Trophoblast cell (in vitro differentiated cells and primary cell): ENCODE measurements around the gene NRF1.

Source experiments
- DNase-seq, 2 donors: peaks; one replicate each; pipeline ENCODE4 v3.0.0-alpha.2; 2016
- H2AFZ ChIP-seq: 2 replicates; pipeline ENCODE4 v1.6.1; 2013; ENCODE audit warnings: low read length, moderate library complexity, mild to moderate bottlenecking; ENCODE audit not compliant: insufficient read depth, poor library complexity
- H2AK5ac ChIP-seq: 2 replicates; pipeline ENCODE4 v1.6.1; 2013; ENCODE audit warnings: mild to moderate bottlenecking, low read length
- H2BK120ac ChIP-seq: 2 replicates; pipeline ENCODE4 v1.6.1; 2013; ENCODE audit warnings: low read length, mild to moderate bottlenecking, moderate library complexity; ENCODE audit not compliant: insufficient read depth, poor library complexity
- H2BK12ac ChIP-seq: 2 replicates; pipeline ENCODE4 v1.6.1; 2013; ENCODE audit warnings: mild to moderate bottlenecking, low read length, moderate library complexity
- H2BK5ac ChIP-seq: 2 replicates; pipeline ENCODE4 v1.6.1; 2013; ENCODE audit warnings: low read length, low read depth, moderate library complexity, mild to moderate bottlenecking; ENCODE audit not compliant: poor library complexity
- H3K14ac ChIP-seq: 2 replicates; pipeline ENCODE4 v1.6.1; 2013; ENCODE audit warnings: mild to moderate bottlenecking, low read length
- H3K18ac ChIP-seq: 2 replicates; pipeline ENCODE4 v1.6.1; 2013; ENCODE audit warnings: mild to moderate bottlenecking, low read length
- H3K23ac ChIP-seq: 2 replicates; pipeline ENCODE4 v1.6.1; 2013; ENCODE audit warnings: low read length
- H3K27ac ChIP-seq: 2 replicates; pipeline ENCODE4 v1.5.1; 2013; ENCODE audit warnings: low read depth, mild to moderate bottlenecking, inconsistent platforms, low read length, moderate library complexity
- H3K27me3 ChIP-seq: 2 replicates; pipeline ENCODE4 v1.6.1; 2013; ENCODE audit warnings: inconsistent platforms, mild to moderate bottlenecking, low read length, moderate library complexity; ENCODE audit not compliant: insufficient read depth
- H3K36me3 ChIP-seq, 2 experiments: 1 replicate in 1 of 2; 2 replicates in 1 of 2; pipeline ENCODE4 v1.6.1; 2013; ENCODE audit warnings: low read length in 2 of 2, mild to moderate bottlenecking in 2 of 2, moderate library complexity in 1 of 2; ENCODE audit not compliant: insufficient read depth in 2 of 2, control insufficient read depth in 1 of 2
- H3K4ac ChIP-seq: 2 replicates; pipeline ENCODE4 v1.6.1; 2013; ENCODE audit warnings: low read depth, mild to moderate bottlenecking, low read length, moderate library complexity
- H3K4me1 ChIP-seq, 2 experiments: 1 replicate in 1 of 2; 2 replicates in 1 of 2; pipeline ENCODE4 v1.6.1; 2013; ENCODE audit warnings: low read length in 2 of 2, mild to moderate bottlenecking in 2 of 2, moderate library complexity in 1 of 2; ENCODE audit not compliant: insufficient read depth in 2 of 2, control insufficient read depth in 1 of 2
- H3K4me2 ChIP-seq: 2 replicates; pipeline ENCODE4 v1.6.1; 2013; ENCODE audit warnings: inconsistent platforms, mild to moderate bottlenecking, low read length, moderate library complexity
- H3K4me3 ChIP-seq: 2 replicates; pipeline ENCODE4 v1.5.1; 2013; ENCODE audit warnings: mild to moderate bottlenecking, low read depth, low read length, inconsistent platforms
- H3K79me1 ChIP-seq: one replicate; pipeline ENCODE4 v1.6.1; 2013; ENCODE audit warnings: low read length
- H3K79me2 ChIP-seq: 2 replicates; pipeline ENCODE4 v1.6.1; 2013; ENCODE audit warnings: low read length, mild to moderate bottlenecking; ENCODE audit not compliant: control insufficient read depth, insufficient read depth, poor library complexity
- H3K9ac ChIP-seq: 2 replicates; pipeline ENCODE4 v1.6.1; 2013; ENCODE audit warnings: mild to moderate bottlenecking, low read length
- H3K9me3 ChIP-seq: 2 replicates; pipeline ENCODE4 v1.6.1; 2013; ENCODE audit warnings: low read depth, mild to moderate bottlenecking, control low read depth, inconsistent platforms, low read length; ENCODE audit not compliant: insufficient read depth
- H4K12ac ChIP-seq: 2 replicates; pipeline ENCODE4 v1.6.1; 2013; ENCODE audit warnings: low read depth, mild to moderate bottlenecking, low read length, moderate library complexity
- H4K8ac ChIP-seq: 2 replicates; pipeline ENCODE4 v1.6.1; 2013; ENCODE audit warnings: low read depth, mild to moderate bottlenecking, low read length, moderate library complexity
- H4K91ac ChIP-seq: one replicate; pipeline ENCODE4 v1.6.1; 2013; ENCODE audit warnings: low read depth, mild to moderate bottlenecking, low read length, moderate library complexity
- WGBS: extraction: QIAGEN DNeasy Blood & Tissue Kit; methylation state at CpG from one replicate; pipeline ENCODE4 v1.1.7; 2013; ENCODE audit warnings: missing lambda C conversion rate; ENCODE audit not compliant: insufficient read length, insufficient coverage; ENCODE audit errors: extremely low coverage; 5-methylcytosine and 5-hydroxymethylcytosine counted together

The NRF1 gene

DNA sequence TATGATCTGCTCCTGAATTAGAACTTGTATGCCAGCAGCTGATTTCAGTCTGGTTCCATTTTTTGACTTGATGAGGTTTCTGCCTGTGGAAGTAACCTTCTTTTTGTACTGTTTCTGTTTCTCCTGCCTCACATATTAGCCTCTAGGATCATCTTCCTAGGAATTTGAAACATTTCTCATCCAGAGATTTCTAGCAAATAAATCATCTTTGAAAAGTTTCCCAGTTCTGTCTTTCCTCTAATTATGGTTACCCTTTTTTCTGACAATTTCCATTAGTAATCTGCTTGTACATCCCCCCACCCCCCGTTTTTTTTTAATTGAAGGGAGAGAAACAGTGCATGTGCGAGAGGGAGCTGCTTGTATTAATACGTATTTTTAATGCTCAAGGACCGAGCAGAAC is 92.2 kb downstream of the NRF1 start:
- no peak overlapping the region for H3K4ac ChIP-seq
- H3K79me1 ChIP-seq, result no peaks in the 10 kb centered on the region
- no peak overlapping the region for H2AFZ ChIP-seq
- H2BK120ac ChIP-seq, result no peak overlapping the region
- no peak overlapping the region for H4K91ac ChIP-seq
- no peaks in the 10 kb centered on the region for H3K27me3 ChIP-seq
- no peak overlapping the region for H3K18ac ChIP-seq
- H3K9ac ChIP-seq, result no peak overlapping the region
- H2BK12ac ChIP-seq, result no peak overlapping the region
- H3K14ac ChIP-seq, result no peak overlapping the region
- no peak overlapping the region for H3K4me3 ChIP-seq
- H3K23ac ChIP-seq, result no peak overlapping the region
- H3K79me2 ChIP-seq, result no peaks in the 10 kb centered on the region
- H3K9me3 ChIP-seq, result no peaks in the 10 kb centered on the region
- H4K8ac ChIP-seq, result no peak overlapping the region
- H3K27ac ChIP-seq, result no peak overlapping the region
- H2AK5ac ChIP-seq, result no peak overlapping the region
- H2BK5ac ChIP-seq, result no peak overlapping the region
- no peak overlapping the region for H4K12ac ChIP-seq
- DNase-seq, result no peak
- no peaks in the 10 kb centered on the region for H3K4me1 ChIP-seq
- H3K36me3 ChIP-seq, result peaks cover 0 to 2% of the 10 kb centered on the region in 2 experiments
- no CpG with 5 or more reads among the region's 4 CpGs for WGBS
- H3K4me2 ChIP-seq, result no peak overlapping the region

DNA sequence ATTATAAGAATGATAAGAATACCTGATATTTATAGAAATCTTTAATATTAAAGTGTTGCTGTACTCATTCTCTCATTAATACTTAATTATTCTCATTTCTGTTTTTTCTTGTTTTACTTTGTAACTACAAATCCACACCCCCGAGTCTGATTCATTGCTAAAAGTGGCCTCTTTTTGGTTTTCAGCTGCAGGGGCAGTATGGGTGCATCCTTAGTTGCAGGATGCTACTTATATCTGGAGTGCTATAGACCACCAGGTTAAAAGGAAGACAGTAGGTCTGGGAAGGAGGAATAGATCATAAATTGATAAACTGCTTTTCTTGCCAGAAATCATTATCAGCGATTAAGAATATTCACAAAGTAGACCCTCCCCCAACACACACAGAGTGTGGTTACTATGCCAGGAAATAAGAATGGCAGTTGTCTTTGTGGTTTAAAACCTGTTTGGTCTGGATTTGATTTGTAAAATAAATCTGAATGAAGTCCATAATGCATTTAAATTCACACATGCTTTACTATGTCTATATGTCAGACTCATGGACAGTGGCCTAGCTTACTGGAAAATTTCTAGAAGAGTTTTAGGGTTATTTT is 96.5 kb downstream of the NRF1 start:
- no peaks in the 10 kb centered on the region for H3K27me3 ChIP-seq
- no CpG with 5 or more reads among the region's 2 CpGs for WGBS
- no peak overlapping the region for H2BK12ac ChIP-seq

DNA sequence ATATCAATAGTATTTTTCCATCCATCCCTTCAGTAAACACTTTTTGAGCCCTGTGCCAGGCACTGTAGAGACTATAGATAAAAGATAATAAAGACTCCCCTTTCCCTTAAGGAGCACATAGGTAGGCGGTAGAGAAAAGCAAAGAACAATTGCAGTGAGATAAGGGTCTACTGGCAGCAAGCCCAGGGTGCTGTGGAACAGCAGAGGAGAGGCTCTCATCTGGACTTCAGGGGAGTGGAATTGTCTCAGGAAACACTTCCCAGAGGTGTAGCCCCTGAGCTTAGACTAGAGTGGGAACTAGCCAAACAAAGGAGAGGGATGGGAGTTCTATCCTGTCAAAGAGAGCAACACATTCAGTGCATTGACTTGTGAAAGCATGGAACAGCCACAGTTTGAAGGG is 102.0 kb downstream of the NRF1 start:
- Histone ChIP-seq H4K91ac (no peak overlapping the region), H2AK5ac (no peak overlapping the region), H3K27ac (no peak overlapping the region), H2BK120ac (no peak overlapping the region), H2BK5ac (no peak overlapping the region), H3K4ac (no peak overlapping the region), H3K4me2 (no peak overlapping the region), H3K27me3 (no peaks in the 10 kb centered on the region), H3K23ac (no peak overlapping the region), H3K9ac (no peak overlapping the region), H3K14ac (no peak overlapping the region), H3K9me3 (no peaks in the 10 kb centered on the region), H2BK12ac (no peak overlapping the region), H3K36me3 (peaks cover 11 to 17% of the 10 kb centered on the region in 2 experiments), H2AFZ (no peak overlapping the region), H3K4me1 (no peaks in the 10 kb centered on the region), H4K8ac (no peak overlapping the region), H3K4me3 (no peak overlapping the region), H3K79me2 (no peaks in the 10 kb centered on the region), H3K18ac (no peak overlapping the region), H3K79me1 (no peaks in the 10 kb centered on the region), H4K12ac (no peak overlapping the region)
- DNase-seq, result no peak
- no CpG with 5 or more reads among the region's 1 CpG for WGBS

More for the DNA sequence above, 96.5 kb downstream of the NRF1 start:
- Histone ChIP-seq H4K12ac (no peak overlapping the region), H2BK120ac (no peak overlapping the region), H2AFZ (no peak overlapping the region), H2AK5ac (no peak overlapping the region), H3K4me3 (no peak overlapping the region), H3K23ac (no peak overlapping the region), H3K79me1 (no peaks in the 10 kb centered on the region), H3K18ac (no peak overlapping the region), H3K27ac (no peak overlapping the region), H3K4me1 (no peaks in the 10 kb centered on the region), H3K36me3 (peaks cover 6 to 9% of the 10 kb centered on the region in 2 experiments), H4K91ac (no peak overlapping the region), H3K4ac (no peak overlapping the region), H3K9ac (no peak overlapping the region), H3K9me3 (no peaks in the 10 kb centered on the region), H4K8ac (no peak overlapping the region), H3K4me2 (no peak overlapping the region), H3K79me2 (no peaks in the 10 kb centered on the region), H2BK5ac (no peak overlapping the region), H3K14ac (no peak overlapping the region)
- no peak for DNase-seq

DNA sequence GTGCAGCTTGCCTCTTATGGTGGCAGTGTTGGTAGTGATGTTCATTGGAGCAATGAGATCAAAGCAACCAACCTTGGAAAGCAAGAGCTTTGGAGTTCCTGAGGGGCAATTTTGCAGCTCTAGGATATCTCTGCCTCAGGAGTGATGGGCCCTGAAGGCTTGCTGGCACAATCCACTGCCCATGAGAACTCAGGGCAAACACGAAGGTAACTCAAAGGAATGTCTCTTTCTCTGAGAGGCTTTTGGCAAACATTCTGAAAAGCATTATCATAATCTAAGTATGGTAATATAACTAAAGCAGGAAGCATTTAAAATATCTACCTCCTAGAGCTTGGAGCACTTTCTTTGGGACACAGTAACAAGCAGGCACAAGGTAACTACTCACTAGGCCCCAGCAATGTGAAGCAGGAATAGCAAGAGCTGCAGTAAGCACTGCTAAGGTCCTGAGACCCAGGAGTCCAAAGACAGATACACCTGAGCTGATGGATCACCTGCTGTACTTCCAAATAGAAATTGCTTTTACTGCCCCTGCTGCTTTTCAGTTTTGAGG is 103.1 kb downstream of the NRF1 start:
- H3K79me1 ChIP-seq, result no peaks in the 10 kb centered on the region
- H3K4me3 ChIP-seq, result no peak overlapping the region
- H3K9ac ChIP-seq, result no peak overlapping the region
- H3K14ac ChIP-seq, result no peak overlapping the region
- no peak overlapping the region for H3K4ac ChIP-seq
- no peak overlapping the region for H4K91ac ChIP-seq
- H3K36me3 ChIP-seq, result peaks cover 12 to 19% of the 10 kb centered on the region in 2 experiments
- no peak overlapping the region for H2BK5ac ChIP-seq
- WGBS, result no CpG with 5 or more reads among the region's 1 CpG
- no peak for DNase-seq
- no peak overlapping the region for H4K12ac ChIP-seq
- no peaks in the 10 kb centered on the region for H3K79me2 ChIP-seq
- no peaks in the 10 kb centered on the region for H3K9me3 ChIP-seq
- no peak overlapping the region for H3K18ac ChIP-seq
- H4K8ac ChIP-seq, result no peak overlapping the region
- H2BK120ac ChIP-seq, result no peak overlapping the region
- no peak overlapping the region for H3K4me2 ChIP-seq
- H2AK5ac ChIP-seq, result no peak overlapping the region
- no peak overlapping the region for H2AFZ ChIP-seq
- H2BK12ac ChIP-seq, result no peak overlapping the region
- H3K23ac ChIP-seq, result no peak overlapping the region
- no peaks in the 10 kb centered on the region for H3K4me1 ChIP-seq
- no peak overlapping the region for H3K27ac ChIP-seq
- no peaks in the 10 kb centered on the region for H3K27me3 ChIP-seq
